ENCODE data around the gene ASAP3. TPM values are rescaled to one million over a fixed set of nuclear protein-coding genes. Genes with fewer than 3 reads are reported as not detected.

The ASAP3 gene
- total RNA-seq, 2 donors from 2014 or later, result 28.2 to 50.4 TPM

DNA sequence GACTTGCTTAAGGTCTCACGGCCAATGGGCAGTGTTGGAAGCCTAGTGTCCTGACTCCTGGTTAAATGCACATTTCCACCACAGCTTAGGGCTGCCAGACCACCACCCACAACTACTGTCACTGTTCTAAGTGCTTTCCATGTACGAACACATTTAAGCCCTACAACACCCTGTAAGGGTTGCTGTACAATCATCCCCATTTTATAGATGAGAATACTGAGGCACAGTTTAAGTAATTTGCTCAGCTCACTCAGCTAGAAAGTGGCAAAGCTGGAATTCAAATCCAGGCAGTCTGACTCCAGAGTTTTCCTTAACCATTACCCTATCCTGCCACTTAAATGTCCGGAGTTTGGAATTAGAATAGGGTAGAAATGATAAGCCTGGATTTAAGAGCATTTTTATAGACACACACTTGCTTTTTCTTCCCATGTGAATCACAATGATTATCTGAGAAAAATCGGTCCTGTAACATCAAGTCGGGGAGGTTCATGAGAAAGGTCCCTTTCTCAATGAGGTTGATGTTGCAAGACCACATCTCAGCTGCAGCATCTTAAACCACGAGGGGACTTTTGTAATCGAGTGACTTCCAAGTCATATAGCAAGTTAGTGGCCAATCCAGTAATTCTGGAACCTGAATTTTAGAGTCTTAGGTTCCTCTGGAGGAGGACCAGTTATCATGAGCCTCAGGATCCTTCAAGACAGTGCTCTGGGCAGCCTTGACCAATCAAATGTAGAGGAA is 38.4 kb upstream of the ASAP3 start:
- Histone ChIP-seq H3K9me3 (no peaks in the 10 kb centered on the region), H3K36me3 (no peaks in the 10 kb centered on the region), H3K27me3 (replicated peaks; ENCODE audit: insufficient read depth) (no peaks in the 10 kb centered on the region), H3K4me1 (ENCODE audit: control insufficient read depth in 1 of 2, low read depth in 2 of 2) (no peaks in the 10 kb centered on the region), H3K27ac (no peak overlapping the region), H3K4me3 (no peak overlapping the region)
- DNase-seq (ENCODE audit: low spot score) (no peak), ATAC-seq (ENCODE audit: insufficient number of reproducible peaks, low FRiP score, low read depth) (no peak)
- TF ChIP-seq, protein P1, sequence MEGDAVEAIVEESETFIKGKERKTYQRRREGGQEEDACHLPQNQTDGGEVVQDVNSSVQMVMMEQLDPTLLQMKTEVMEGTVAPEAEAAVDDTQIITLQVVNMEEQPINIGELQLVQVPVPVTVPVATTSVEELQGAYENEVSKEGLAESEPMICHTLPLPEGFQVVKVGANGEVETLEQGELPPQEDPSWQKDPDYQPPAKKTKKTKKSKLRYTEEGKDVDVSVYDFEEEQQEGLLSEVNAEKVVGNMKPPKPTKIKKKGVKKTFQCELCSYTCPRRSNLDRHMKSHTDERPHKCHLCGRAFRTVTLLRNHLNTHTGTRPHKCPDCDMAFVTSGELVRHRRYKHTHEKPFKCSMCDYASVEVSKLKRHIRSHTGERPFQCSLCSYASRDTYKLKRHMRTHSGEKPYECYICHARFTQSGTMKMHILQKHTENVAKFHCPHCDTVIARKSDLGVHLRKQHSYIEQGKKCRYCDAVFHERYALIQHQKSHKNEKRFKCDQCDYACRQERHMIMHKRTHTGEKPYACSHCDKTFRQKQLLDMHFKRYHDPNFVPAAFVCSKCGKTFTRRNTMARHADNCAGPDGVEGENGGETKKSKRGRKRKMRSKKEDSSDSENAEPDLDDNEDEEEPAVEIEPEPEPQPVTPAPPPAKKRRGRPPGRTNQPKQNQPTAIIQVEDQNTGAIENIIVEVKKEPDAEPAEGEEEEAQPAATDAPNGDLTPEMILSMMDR (IDR thresholded peaks at IDR 0.05), result no peak

DNA sequence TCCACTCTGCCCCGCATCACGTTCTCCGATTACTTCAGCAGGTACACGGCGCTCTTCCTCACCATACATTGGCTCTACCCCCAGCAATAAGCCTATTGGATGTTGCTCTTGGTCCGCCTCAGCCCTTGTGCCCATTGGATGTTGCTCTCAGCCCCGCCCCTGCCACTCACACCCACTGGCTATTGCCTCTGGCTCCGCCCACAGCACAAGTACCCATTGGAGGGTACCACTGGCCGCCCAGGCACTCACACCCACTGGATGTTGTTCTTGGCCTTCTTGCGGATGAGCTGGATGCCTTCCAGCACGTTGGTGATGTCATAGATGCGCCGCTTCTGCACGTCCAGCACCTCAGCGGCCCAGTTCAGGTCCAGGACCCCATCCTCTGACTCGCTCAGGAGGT is 37.6 kb upstream of the ASAP3 start:
- no peak for DNase-seq (ENCODE audit: low spot score)
- Histone ChIP-seq H3K4me1 (ENCODE audit: control insufficient read depth in 1 of 2, low read depth in 2 of 2) (no peaks in the 10 kb centered on the region), H3K36me3 (no peaks in the 10 kb centered on the region), H3K27me3 (replicated peaks; ENCODE audit: insufficient read depth) (no peaks in the 10 kb centered on the region), H3K27ac (no peak overlapping the region), H3K9me3 (no peaks in the 10 kb centered on the region), H3K4me3 (no peak overlapping the region)
- ATAC-seq (ENCODE audit: insufficient number of reproducible peaks, low FRiP score, low read depth), result no peak
- TF ChIP-seq, protein P1 (IDR thresholded peaks at IDR 0.05), result no peak

DNA sequence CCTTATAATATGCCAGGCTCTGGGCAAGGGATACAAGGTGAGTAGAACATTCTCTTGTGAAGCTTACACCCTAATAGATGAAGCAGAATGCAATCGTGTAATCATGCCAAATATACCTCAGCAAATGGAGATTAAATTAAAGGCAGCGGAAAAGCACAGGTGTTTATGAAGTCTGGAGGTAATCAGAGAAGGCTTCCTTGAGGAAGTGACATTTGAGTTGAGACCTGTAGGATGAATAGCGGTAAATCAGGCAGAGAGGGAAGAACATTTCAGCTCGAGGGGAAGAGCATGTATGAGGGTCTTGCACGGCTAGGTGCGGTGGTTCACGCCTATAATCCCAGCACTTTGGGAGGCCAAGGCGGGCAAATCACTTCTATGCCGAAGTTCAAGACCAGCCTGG is 33.6 kb upstream of the ASAP3 start:
- H3K27ac ChIP-seq, result no peak overlapping the region
- no peaks in the 10 kb centered on the region for H3K36me3 ChIP-seq
- H3K4me1 ChIP-seq (ENCODE audit: control insufficient read depth in 1 of 2, low read depth in 2 of 2), result no peaks in the 10 kb centered on the region
- H3K27me3 ChIP-seq (replicated peaks; ENCODE audit: insufficient read depth), result no peaks in the 10 kb centered on the region
- no peaks in the 10 kb centered on the region for H3K9me3 ChIP-seq
- no peak for DNase-seq (ENCODE audit: low spot score)
- no peak overlapping the region for H3K4me3 ChIP-seq
- no peak for ATAC-seq (ENCODE audit: insufficient number of reproducible peaks, low FRiP score, low read depth)
- TF ChIP-seq, protein P1 (IDR thresholded peaks at IDR 0.05), result no peak

DNA sequence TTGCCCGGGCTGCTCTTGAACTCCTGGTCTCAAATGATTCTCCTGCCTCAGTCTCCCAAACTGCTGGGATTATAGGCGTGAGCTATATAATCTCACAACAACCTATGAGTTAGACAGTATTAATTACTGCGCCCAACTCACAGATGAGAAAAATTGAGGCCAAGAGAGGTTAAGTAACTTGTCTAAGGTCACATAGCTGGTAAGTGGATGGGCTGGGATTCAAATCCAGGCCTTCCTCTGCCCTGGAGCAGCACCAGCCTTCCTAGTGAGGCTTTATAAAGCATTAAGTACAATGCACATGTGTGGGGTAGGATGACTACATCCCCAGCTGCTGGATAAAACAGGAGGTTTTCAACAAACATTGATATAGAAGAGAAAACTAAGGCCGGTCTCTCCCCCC is 31.9 kb upstream of the ASAP3 start:
- Histone ChIP-seq H3K36me3 (no peaks in the 10 kb centered on the region), H3K27me3 (replicated peaks; ENCODE audit: insufficient read depth) (no peaks in the 10 kb centered on the region), H3K4me3 (no peak overlapping the region), H3K4me1 (ENCODE audit: control insufficient read depth in 1 of 2, low read depth in 2 of 2) (no peaks in the 10 kb centered on the region), H3K9me3 (no peaks in the 10 kb centered on the region), H3K27ac (no peak overlapping the region)
- TF ChIP-seq, protein P1 (IDR thresholded peaks at IDR 0.05), result no peak
- DNase-seq (ENCODE audit: low spot score) (no peak), ATAC-seq (ENCODE audit: insufficient number of reproducible peaks, low FRiP score, low read depth) (no peak)

- Histone ChIP-seq H3K27ac (no peak overlapping the region), H3K4me1 (ENCODE audit: control insufficient read depth in 1 of 2, low read depth in 2 of 2) (no peaks in the 10 kb centered on the region), H3K27me3 (replicated peaks; ENCODE audit: insufficient read depth) (no peaks in the 10 kb centered on the region), H3K9me3 (no peaks in the 10 kb centered on the region), H3K4me3 (no peak overlapping the region), H3K36me3 (no peaks in the 10 kb centered on the region)
- TF ChIP-seq, protein P1 (IDR thresholded peaks at IDR 0.05), result no peak
- DNase-seq (ENCODE audit: low spot score) (no peak), ATAC-seq (ENCODE audit: insufficient number of reproducible peaks, low FRiP score, low read depth) (no peak)
Observed at GRCh38 chr1:23514111-23514679, 30.2 kb upstream of the ASAP3 start.

Data from thoracic aorta (tissue), 2 donors.